KMS-11 (cell line): ENCODE measurements around the gene THSD7A.
"Not testable (repeated sequence)": the region's sequence is repeated elsewhere in the genome, so short reads cannot be mapped to it uniquely, and the experiment has no call there.

Experiments used
- H2AFZ ChIP-seq: fragments of 200-600 bp; sonication (generic); 2 replicates; pipeline ENCODE4 v1.6.1; 2016; ENCODE audit warnings: antibody characterized with exemption, mixed run types, low read depth
- H3K27ac ChIP-seq: fragments of 200-600 bp; sonication (generic); 2 replicates; pipeline ENCODE4 v1.6.1; 2016; ENCODE audit warnings: mild to moderate bottlenecking, mixed run types
- H3K27me3 ChIP-seq: fragments of 200-600 bp; sonication (generic); 2 replicates; pipeline ENCODE4 v1.6.1; 2017; ENCODE audit warnings: mild to moderate bottlenecking, low read depth, mixed run types, moderate library complexity; ENCODE audit not compliant: insufficient read depth
- H3K36me3 ChIP-seq: fragments of 200-600 bp; sonication (generic); 2 replicates; pipeline ENCODE4 v1.6.1; 2017; ENCODE audit warnings: mild to moderate bottlenecking, mixed run types; ENCODE audit not compliant: insufficient read depth
- H3K4me1 ChIP-seq: fragments of 200-600 bp; sonication (generic); 2 replicates; pipeline ENCODE4 v1.6.1; 2016; ENCODE audit warnings: mild to moderate bottlenecking, low read depth, mixed run types; ENCODE audit not compliant: poor library complexity, severe bottlenecking
- H3K4me2 ChIP-seq: fragments of 200-600 bp; sonication (generic); 2 replicates; pipeline ENCODE4 v1.7.0; 2016; ENCODE audit warnings: mild to moderate bottlenecking, mixed run types
- H3K4me3 ChIP-seq: fragments of 200-600 bp; sonication (generic); IDR thresholded peaks from 2 replicates; pipeline ENCODE4 v1.6.1; 2017; ENCODE audit warnings: low read depth, low read length, mixed read lengths; ENCODE audit not compliant: insufficient read depth
- H3K79me2 ChIP-seq: fragments of 200-600 bp; sonication (generic); 2 replicates; pipeline ENCODE4 v1.6.1; 2016; ENCODE audit warnings: low read depth, mixed run types; ENCODE audit not compliant: insufficient read depth
- H3K9ac ChIP-seq: fragments of 200-600 bp; sonication (generic); 2 replicates; pipeline ENCODE4 v1.6.1; 2016; ENCODE audit warnings: mild to moderate bottlenecking, mixed run types
- H4K20me1 ChIP-seq: fragments of 200-600 bp; sonication (generic); 2 replicates; pipeline ENCODE4 v1.6.1; 2016; ENCODE audit warnings: mild to moderate bottlenecking, mixed run types; ENCODE audit not compliant: insufficient read depth
- CTCF ChIP-seq: fragments of 200-600 bp; sonication (generic); conservative IDR thresholded peaks from 2 replicates; pipeline ENCODE4 v1.6.1; 2017; ENCODE audit warnings: low read depth, mild to moderate bottlenecking, antibody characterized with exemption, low read length, moderate library complexity, mixed read lengths

THSD7A gene

DNA sequence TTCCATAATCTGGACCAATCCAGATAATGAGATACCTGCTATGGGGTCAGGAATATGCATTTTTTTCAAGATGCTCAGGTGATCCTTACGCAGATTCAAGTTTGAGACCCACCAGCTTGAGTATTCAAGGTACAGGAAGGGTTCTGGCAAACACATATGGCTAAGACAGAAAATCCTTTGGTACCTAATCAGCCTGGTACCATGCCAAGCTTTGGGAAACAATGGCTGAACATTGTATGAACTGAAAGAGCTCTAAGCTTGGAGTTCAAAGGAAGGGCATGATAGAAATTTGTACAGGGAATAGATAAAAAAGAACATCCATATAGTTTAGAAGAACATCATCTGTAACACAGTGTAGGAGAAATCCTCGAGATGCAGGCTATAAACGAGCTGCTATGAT is 382.7 kb downstream of the THSD7A start:
- Histone ChIP-seq H3K9ac (no peak overlapping the region), H3K27me3 (no peaks in the 10 kb centered on the region), H3K4me3 (no peak overlapping the region), H3K4me1 (no peaks in the 10 kb centered on the region), H2AFZ (no peak overlapping the region), H3K27ac (no peak overlapping the region), H3K79me2 (no peaks in the 10 kb centered on the region), H4K20me1 (no peaks in the 10 kb centered on the region; the same call in 1 of the 2 replicates), H3K36me3 (no peaks in the 10 kb centered on the region), H3K4me2 (no peak overlapping the region)
- no peak for TF ChIP-seq CTCF

- Histone ChIP-seq H3K4me2 (no peak overlapping the region), H3K27me3 (no peaks in the 10 kb centered on the region), H3K27ac (no peak overlapping the region), H2AFZ (no peak overlapping the region), H3K36me3 (no peaks in the 10 kb centered on the region), H3K4me1 (no peaks in the 10 kb centered on the region), H3K9ac (no peak overlapping the region), H4K20me1 (no peaks in the 10 kb centered on the region; the same call in 1 of the 2 replicates), H3K79me2 (no peaks in the 10 kb centered on the region), H3K4me3 (no peak overlapping the region)
- TF ChIP-seq CTCF = no peak
Measured at GRCh38 chr7:11448323-11448722, 383.7 kb downstream of the THSD7A start.

GRCh38 chr7:11447106-11447505 is 384.9 kb downstream of the THSD7A start:
- Histone ChIP-seq H3K27me3 (no peaks in the 10 kb centered on the region), H3K27ac (no peak overlapping the region), H3K4me1 (no peaks in the 10 kb centered on the region), H3K4me2 (no peak overlapping the region), H4K20me1 (no peaks in the 10 kb centered on the region; the same call in 1 of the 2 replicates), H3K36me3 (no peaks in the 10 kb centered on the region), H2AFZ (no peak overlapping the region), H3K79me2 (no peaks in the 10 kb centered on the region), H3K4me3 (no peak overlapping the region), H3K9ac (no peak overlapping the region)
- no peak for TF ChIP-seq CTCF

GRCh38 chr7:11443934-11444333 is 388.1 kb downstream of the THSD7A start:
- not testable (repeated sequence) for H3K4me1 ChIP-seq, H2AFZ ChIP-seq, H3K79me2 ChIP-seq, H3K27me3 ChIP-seq, H3K4me3 ChIP-seq, H3K9ac ChIP-seq, H3K36me3 ChIP-seq, H3K27ac ChIP-seq, H3K4me2 ChIP-seq, H4K20me1 ChIP-seq

DNA sequence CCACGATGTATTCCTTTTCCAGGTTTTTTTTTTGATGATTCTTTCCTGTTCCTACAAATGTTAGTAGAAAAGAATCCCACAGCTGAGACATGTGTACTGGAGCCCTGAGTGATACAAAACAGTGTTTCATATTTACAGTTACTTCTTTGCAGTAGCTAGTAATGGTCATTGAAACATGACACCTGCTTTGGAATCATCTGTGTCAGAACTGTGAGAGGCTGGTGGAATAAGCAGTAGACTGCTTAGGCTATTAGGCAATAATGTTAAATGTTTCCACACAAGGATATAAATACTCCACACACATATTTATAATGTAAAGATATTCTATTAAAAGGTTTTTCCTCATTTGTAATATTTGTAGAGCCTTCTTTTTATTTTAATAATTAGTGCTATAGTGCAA is 394.0 kb downstream of the THSD7A start:
- Histone ChIP-seq H3K27ac (no peak overlapping the region), H3K4me3 (no peak overlapping the region), H3K27me3 (no peaks in the 10 kb centered on the region), H3K4me1 (no peaks in the 10 kb centered on the region), H3K4me2 (no peak overlapping the region), H3K36me3 (no peaks in the 10 kb centered on the region), H4K20me1 (no peaks in the 10 kb centered on the region), H2AFZ (no peak overlapping the region), H3K79me2 (no peaks in the 10 kb centered on the region), H3K9ac (no peak overlapping the region)
- no peak for TF ChIP-seq CTCF
